Measurements from ENCODE around the gene NDFIP2. TPM values are rescaled to one million over a fixed set of nuclear protein-coding genes. Genes with fewer than 3 reads are reported as not detected.
"Not testable (repeated sequence)": the region's sequence is repeated elsewhere in the genome, so short reads cannot be mapped to it uniquely, and the experiment has no call there.

NDFIP2 gene
- total RNA-seq, 3 donors from 2014 or later = 248 to 281 (median 274) TPM

DNA sequence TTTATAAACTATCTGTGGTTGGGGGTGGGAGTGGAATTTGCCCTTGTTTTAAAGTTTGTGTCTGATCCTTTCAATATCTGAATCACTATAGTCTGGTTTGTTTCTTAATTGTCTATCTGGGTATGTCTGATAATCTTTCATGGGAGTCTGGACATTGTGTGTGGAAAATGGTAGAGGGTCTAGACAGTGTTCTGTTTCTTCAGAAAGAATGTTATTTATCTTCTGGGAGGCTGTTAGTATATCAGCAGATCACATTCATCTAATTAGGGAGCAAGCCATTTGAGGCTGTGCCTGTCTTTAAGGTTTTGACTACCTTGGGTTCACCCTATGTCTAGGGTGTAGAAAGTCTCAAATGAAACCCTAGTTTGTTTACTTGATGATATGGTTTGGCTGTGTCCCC is 110.5 kb downstream of the NDFIP2 start:
- peaks cover 4% of the 10 kb centered on the region for H3K27me3 Mint-ChIP-seq (ENCODE audit: low read depth)
- no peak overlapping the region for H3K4me3 Mint-ChIP-seq
- DNase-seq = no peak
- no peaks in the 10 kb centered on the region for H3K36me3 Mint-ChIP-seq (ENCODE audit: insufficient read depth)
- no peak for ATAC-seq
- H3K9me3 Mint-ChIP-seq = no peaks in the 10 kb centered on the region
- no peaks in the 10 kb centered on the region for H3K4me1 Mint-ChIP-seq (ENCODE audit: low read depth)

DNA sequence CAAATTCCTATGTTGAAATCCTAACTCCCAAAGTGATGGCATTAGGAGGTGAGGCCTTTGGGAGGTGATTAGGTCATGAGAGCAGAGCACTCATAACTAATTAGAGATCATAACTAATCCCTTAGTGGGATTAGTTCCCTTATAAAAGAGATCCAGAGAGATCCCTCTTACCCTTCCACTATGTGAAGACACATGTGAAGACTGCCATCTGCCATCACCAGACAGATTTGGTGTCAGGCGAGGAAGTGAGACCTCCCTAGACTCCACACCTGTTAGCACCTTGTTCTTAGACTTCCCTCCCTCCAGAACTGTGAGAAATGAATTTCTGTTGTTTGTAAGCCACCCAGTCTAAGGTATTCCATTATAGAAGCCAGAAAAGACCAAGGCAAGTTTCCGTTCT is 112.2 kb downstream of the NDFIP2 start:
- no peaks in the 10 kb centered on the region for H3K4me1 Mint-ChIP-seq (ENCODE audit: low read depth)
- DNase-seq (no peak), ATAC-seq (no peak)
- no peaks in the 10 kb centered on the region for H3K36me3 Mint-ChIP-seq (ENCODE audit: insufficient read depth)
- H3K4me3 Mint-ChIP-seq = no peak overlapping the region
- no peaks in the 10 kb centered on the region for H3K9me3 Mint-ChIP-seq
- H3K27me3 Mint-ChIP-seq (ENCODE audit: low read depth) = peaks cover 4% of the 10 kb centered on the region

GRCh38 chr13:79593641-79594275 is 112.8 kb downstream of the NDFIP2 start:
- H3K27me3 Mint-ChIP-seq (ENCODE audit: low read depth) = peaks cover 4% of the 10 kb centered on the region
- no peaks in the 10 kb centered on the region for H3K4me1 Mint-ChIP-seq (ENCODE audit: low read depth)
- no peaks in the 10 kb centered on the region for H3K36me3 Mint-ChIP-seq (ENCODE audit: insufficient read depth)
- DNase-seq = no peak
- no peaks in the 10 kb centered on the region for H3K9me3 Mint-ChIP-seq
- no peak for ATAC-seq
- no peak overlapping the region for H3K4me3 Mint-ChIP-seq

DNA sequence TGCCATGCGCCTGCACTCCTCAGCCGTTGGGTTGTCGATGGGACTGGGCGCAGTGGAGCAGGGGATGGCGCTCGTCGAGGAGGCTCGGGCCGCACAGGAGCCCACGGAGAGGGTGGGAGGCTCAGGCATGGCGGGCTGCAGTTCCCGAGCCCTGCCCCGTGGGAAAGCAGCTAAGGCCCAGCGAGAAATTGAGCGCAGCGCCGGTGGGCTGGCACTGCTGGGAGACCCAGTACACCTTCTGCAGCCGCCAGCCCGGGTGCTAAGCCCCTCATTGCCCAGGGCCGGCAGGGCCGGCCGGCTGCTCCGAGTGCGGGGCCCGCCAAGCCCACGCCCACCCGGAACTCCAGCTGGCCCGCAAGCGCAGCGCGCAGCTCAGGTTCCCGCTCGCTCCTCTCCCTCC is 119.2 kb downstream of the NDFIP2 start:
- H3K36me3 Mint-ChIP-seq (ENCODE audit: insufficient read depth); ATAC-seq; DNase-seq; H3K4me1 Mint-ChIP-seq (ENCODE audit: low read depth); H3K4me3 Mint-ChIP-seq; H3K27me3 Mint-ChIP-seq (ENCODE audit: low read depth); H3K9me3 Mint-ChIP-seq: not testable (repeated sequence)

DNA sequence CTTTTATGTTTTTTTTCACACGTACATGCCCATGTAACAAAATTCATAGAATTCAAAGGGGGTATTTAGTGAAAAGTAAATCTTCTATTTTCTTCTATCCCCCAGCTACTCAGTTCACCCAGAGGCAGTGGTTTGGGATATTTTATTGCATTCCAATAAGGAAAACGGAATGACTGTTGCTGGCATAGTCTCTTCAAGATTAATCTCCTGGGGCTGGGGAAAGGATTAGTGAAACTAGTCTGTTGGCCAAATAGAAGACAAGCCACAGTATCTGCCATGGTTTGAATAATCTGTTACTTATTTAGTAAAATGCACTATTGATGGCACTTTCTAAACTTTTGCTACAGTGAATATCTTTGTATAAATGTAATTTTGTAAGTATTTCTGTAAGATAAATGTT is 122.0 kb downstream of the NDFIP2 start:
- Mint-ChIP-seq H3K27me3 (ENCODE audit: low read depth) (no peaks in the 10 kb centered on the region), H3K36me3 (ENCODE audit: insufficient read depth) (no peaks in the 10 kb centered on the region), H3K4me3 (no peak overlapping the region), H3K9me3 (no peaks in the 10 kb centered on the region), H3K4me1 (ENCODE audit: low read depth) (no peaks in the 10 kb centered on the region)
- no peak for DNase-seq
- ATAC-seq = no peak

DNA sequence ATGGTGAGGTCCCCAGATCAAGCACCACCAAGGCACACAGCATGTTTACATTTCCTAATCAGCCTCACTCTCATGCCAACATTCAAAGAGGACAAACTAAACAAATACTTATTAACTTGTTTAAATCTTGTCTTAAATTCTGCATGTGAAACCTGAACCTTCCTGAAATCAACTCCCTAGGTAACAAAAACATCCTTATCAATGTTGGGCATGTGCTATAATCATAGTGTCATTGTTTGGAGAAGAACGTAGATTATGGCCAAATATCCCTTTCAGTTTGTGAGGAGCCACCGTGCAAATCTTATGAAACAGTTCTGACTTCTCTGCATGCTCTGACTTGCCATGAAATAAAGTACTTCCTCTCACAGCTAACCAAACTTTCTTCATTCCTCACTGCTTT is 123.8 kb downstream of the NDFIP2 start:
- Mint-ChIP-seq H3K27me3 (ENCODE audit: low read depth) (no peaks in the 10 kb centered on the region), H3K36me3 (ENCODE audit: insufficient read depth) (no peaks in the 10 kb centered on the region)
- no peak for ATAC-seq

More for the DNA sequence above, 123.8 kb downstream of the NDFIP2 start:
- DNase-seq = no peak
- H3K4me3 Mint-ChIP-seq = no peak overlapping the region
- H3K9me3 Mint-ChIP-seq = no peaks in the 10 kb centered on the region
- no peaks in the 10 kb centered on the region for H3K4me1 Mint-ChIP-seq (ENCODE audit: low read depth)

Other genes starting within 250 kb of the NDFIP2 start
- 10 to 100 TPM; 58.2 to 65.1 (median 63.6) TPM for gene RBM26, start 74.9 kb upstream of the NDFIP2 start, total RNA-seq

All from activated T-cell treated with anti-CD3 and anti-CD28 coated beads, Interleukin-2, amount 50 U/mL, for 4 hours (primary cell).